Loucy (cell line): ENCODE data around the gene BHLHA15.

ENCODE experiments used
- EZH2phosphoT487 ChIP-seq: fragments of 200-600 bp; IDR thresholded peaks from 2 replicates; pipeline ENCODE4 v1.6.1; 2018; ENCODE audit warnings: antibody characterized with exemption, mild to moderate bottlenecking, moderate library complexity, borderline replicate concordance
- TF ChIP-seq, protein P1 (sequence below): fragments of 200-600 bp; sonication (generic); conservative IDR thresholded peaks from 2 replicates; pipeline ENCODE4 v1.5.1; 2014; ENCODE audit warnings: mild to moderate bottlenecking, antibody characterized with exemption, low read length

GRCh38 chr7:98223351-98223897 is 12.2 kb downstream of the BHLHA15 start:
- TF ChIP-seq, protein P1, sequence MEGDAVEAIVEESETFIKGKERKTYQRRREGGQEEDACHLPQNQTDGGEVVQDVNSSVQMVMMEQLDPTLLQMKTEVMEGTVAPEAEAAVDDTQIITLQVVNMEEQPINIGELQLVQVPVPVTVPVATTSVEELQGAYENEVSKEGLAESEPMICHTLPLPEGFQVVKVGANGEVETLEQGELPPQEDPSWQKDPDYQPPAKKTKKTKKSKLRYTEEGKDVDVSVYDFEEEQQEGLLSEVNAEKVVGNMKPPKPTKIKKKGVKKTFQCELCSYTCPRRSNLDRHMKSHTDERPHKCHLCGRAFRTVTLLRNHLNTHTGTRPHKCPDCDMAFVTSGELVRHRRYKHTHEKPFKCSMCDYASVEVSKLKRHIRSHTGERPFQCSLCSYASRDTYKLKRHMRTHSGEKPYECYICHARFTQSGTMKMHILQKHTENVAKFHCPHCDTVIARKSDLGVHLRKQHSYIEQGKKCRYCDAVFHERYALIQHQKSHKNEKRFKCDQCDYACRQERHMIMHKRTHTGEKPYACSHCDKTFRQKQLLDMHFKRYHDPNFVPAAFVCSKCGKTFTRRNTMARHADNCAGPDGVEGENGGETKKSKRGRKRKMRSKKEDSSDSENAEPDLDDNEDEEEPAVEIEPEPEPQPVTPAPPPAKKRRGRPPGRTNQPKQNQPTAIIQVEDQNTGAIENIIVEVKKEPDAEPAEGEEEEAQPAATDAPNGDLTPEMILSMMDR = no peak
- no peak for TF ChIP-seq EZH2phosphoT487
